Activated CD8-positive, alpha-beta memory T cell treated with anti-CD3 and anti-CD28 coated beads, Interleukin-2, amount 50 U/mL, for 1 hour (primary cell): ENCODE data around the gene MSL3B.

Source experiments
- DNase-seq: peaks from one replicate; pipeline ENCODE4 v3.0.0-alpha.2; 2020; ENCODE audit errors: extremely low read depth

Gene MSL3B

GRCh38 chr2:233817361-233817911, 50.8 kb downstream of the MSL3B start:
- no peak for DNase-seq

GRCh38 chr2:233816771-233817170, 51.4 kb downstream of the MSL3B start:
- DNase-seq: no peak

- DNase-seq: no peak
Measured at GRCh38 chr2:233816334-233816733, 51.9 kb downstream of the MSL3B start.

GRCh38 chr2:233815861-233816260, 52.3 kb downstream of the MSL3B start:
- no peak for DNase-seq
